CD4-positive, alpha-beta memory T cell (primary cell): ENCODE results near the gene INSL4. TPM values are rescaled to one million over a fixed set of nuclear protein-coding genes. Genes with fewer than 3 reads are reported as not detected.

Source experiments
- CTCF ChIA-PET: fragments of 350-600 bp; sonication (Branson Sonifier 250); formaldehyde crosslinking; loops from one replicate; lab custom pipeline; 2021; ENCODE audit warnings: inconsistent platforms; ENCODE audit not compliant: partially characterized antibody; lab: Charles Lee
- POLR2A ChIA-PET: fragments of 350-600 bp; sonication (Branson Sonifier 250); formaldehyde crosslinking; loops from one replicate; lab custom pipeline; 2021; ENCODE audit not compliant: partially characterized antibody; lab: Charles Lee
- DNase-seq, 5 donors: peaks; one replicate each; pipeline versions ENCODE4 v3.0.0 to v3.0.0-alpha.2; 2020 to 2022; ENCODE audit warnings: mixed read lengths in 1 of 5
- H3K27ac ChIP-seq: one replicate; pipeline ENCODE4 v1.7.0; 2013; ENCODE audit warnings: low read depth, low read length
- H3K27me3 ChIP-seq: 2 replicates; pipeline ENCODE4 v1.7.0; 2013; ENCODE audit warnings: mild to moderate bottlenecking, low read length, moderate library complexity; ENCODE audit not compliant: insufficient read depth
- H3K36me3 ChIP-seq: 2 replicates; pipeline ENCODE4 v1.7.0; 2013; ENCODE audit warnings: mild to moderate bottlenecking, low read length, moderate library complexity; ENCODE audit not compliant: insufficient read depth
- H3K4me1 ChIP-seq: 2 replicates; pipeline ENCODE4 v1.7.0; 2013; ENCODE audit warnings: mild to moderate bottlenecking, low read length, moderate library complexity; ENCODE audit not compliant: insufficient read depth
- H3K4me3 ChIP-seq, 2 donors: one replicate each; pipeline ENCODE4 v1.7.0; 2013; ENCODE audit warnings: low read length in 2 of 2, mild to moderate bottlenecking in 1 of 2
- H3K9me3 ChIP-seq, 2 donors: one replicate each; pipeline ENCODE4 v1.7.0; 2013; ENCODE audit warnings: low read length in 2 of 2, control low read depth in 1 of 2; ENCODE audit not compliant: control insufficient read depth in 1 of 2
- H3K27ac Mint-ChIP-seq, 7 donors: one replicate each; pipeline ENCODE4 v1.8.0; 2020 to 2021; ENCODE audit warnings: mixed read lengths in 7 of 7, mild to moderate bottlenecking in 6 of 7, inconsistent platforms in 3 of 7, moderate library complexity in 3 of 7
- H3K27me3 Mint-ChIP-seq, 2 donors: one replicate each; pipeline ENCODE4 v1.8.0; 2020 to 2021; ENCODE audit warnings: mixed read lengths in 2 of 2
- H3K36me3 Mint-ChIP-seq, 2 donors: one replicate each; pipeline ENCODE4 v1.8.0; 2020 to 2021; ENCODE audit warnings: mixed read lengths in 2 of 2, inconsistent platforms in 1 of 2, mild to moderate bottlenecking in 1 of 2
- H3K4me1 Mint-ChIP-seq, 4 donors: one replicate each; pipeline ENCODE4 v1.8.0; 2020 to 2021; ENCODE audit warnings: mixed read lengths in 4 of 4, mild to moderate bottlenecking in 1 of 4
- H3K4me3 Mint-ChIP-seq, 8 donors: one replicate each; pipeline ENCODE4 v1.8.0; 2020 to 2021; ENCODE audit warnings: mixed read lengths in 8 of 8, mild to moderate bottlenecking in 7 of 8, moderate library complexity in 6 of 8, inconsistent platforms in 3 of 8
- H3K9me3 Mint-ChIP-seq, 8 donors: one replicate each; pipeline ENCODE4 v1.8.0; 2020 to 2021; ENCODE audit warnings: mixed read lengths in 8 of 8, mild to moderate bottlenecking in 5 of 8, inconsistent platforms in 3 of 8, moderate library complexity in 1 of 8
- intact Hi-C: fragments of 100-400 bp; cut with micrococcal nuclease; formaldehyde crosslinking; loops from one replicate; pipeline ENCODE4 v1.15.1; 2023
- polyA plus RNA-seq, 2 donors: library from polyadenylated mRNA; unstranded; fragments of 300-500 nt; fragmentation: Illumina TruSeq; gene quantifications; one replicate each; pipeline ENCODE4 v1.2.3, GENCODE V29; 2021
- total RNA-seq, 2 experiments: library from RNA; stranded (reverse); gene quantifications; one replicate each; pipeline ENCODE4 v1.2.3, GENCODE V29; 2021

The INSL4 gene
- total and polyA plus RNA-seq, 4 experiments from 2014 or later: not detected

- intact Hi-C loops: no loop called here
- Mint-ChIP-seq H3K4me3 (no peak overlapping the region), H3K4me1 (no peaks in the 10 kb centered on the region), H3K27ac (no peak overlapping the region), H3K9me3 (peaks cover 0 to 6% (median 0%) of the 10 kb centered on the region in 8 donors), H3K36me3 (no peaks in the 10 kb centered on the region), H3K27me3 (no peaks in the 10 kb centered on the region)
- Histone ChIP-seq H3K4me1 (no peaks in the 10 kb centered on the region), H3K4me3 (no peak overlapping the region), H3K36me3 (no peaks in the 10 kb centered on the region), H3K27ac (no peak overlapping the region), H3K9me3 (no peaks in the 10 kb centered on the region), H3K27me3 (no peaks in the 10 kb centered on the region)
- CTCF ChIA-PET: interaction anchor here (0.9 to 1.4 kb wide), 2 partner anchors 250 to 397 kb away, joined by 3 to 4 read pairs; no protein-coding TSS in a partner anchor
- POLR2A ChIA-PET: no interaction called here
- DNase-seq: no peak
Measured at GRCh38 chr9:5193345-5193744, 37.9 kb upstream of the INSL4 start.

GRCh38 chr9:5195463-5195862 is 35.8 kb upstream of the INSL4 start:
- CTCF ChIA-PET: interaction anchor here (1.6 to 2.3 kb wide), 3 partner anchors 9 to 405 kb away, joined by 5 to 14 read pairs (median 10); partner anchors contain the start of genes CD274 and INSL6
- intact Hi-C loops: no loop called here
- H3K4me3 ChIP-seq: no peak overlapping the region
- H3K27ac Mint-ChIP-seq: no peak overlapping the region
- no peaks in the 10 kb centered on the region for H3K36me3 ChIP-seq
- no peak for DNase-seq
- H3K27me3 ChIP-seq: no peaks in the 10 kb centered on the region
- peaks cover 3% of the 10 kb centered on the region in 2 donors for H3K27me3 Mint-ChIP-seq
- POLR2A ChIA-PET: no interaction called here
- H3K27ac ChIP-seq: no peak overlapping the region
- no peaks in the 10 kb centered on the region for H3K4me1 ChIP-seq
- no peaks in the 10 kb centered on the region for H3K4me1 Mint-ChIP-seq
- no peaks in the 10 kb centered on the region for H3K9me3 ChIP-seq
- H3K9me3 Mint-ChIP-seq: peaks cover 0 to 13% (median 3%) of the 10 kb centered on the region in 8 donors
- no peaks in the 10 kb centered on the region for H3K36me3 Mint-ChIP-seq
- H3K4me3 Mint-ChIP-seq: no peak overlapping the region

- H3K36me3 Mint-ChIP-seq: peaks cover 2 to 5% of the 10 kb centered on the region in 2 donors
- peaks cover 0 to 2% (median 0%) of the 10 kb centered on the region in 4 donors for H3K4me1 Mint-ChIP-seq
- Histone ChIP-seq H3K36me3 (no peaks in the 10 kb centered on the region), H3K4me3 (no peak overlapping the region), H3K9me3 (no peaks in the 10 kb centered on the region), H3K4me1 (no peaks in the 10 kb centered on the region), H3K27me3 (no peaks in the 10 kb centered on the region), H3K27ac (no peak overlapping the region)
- CTCF ChIA-PET: no interaction called here
- peaks cover 5% of the 10 kb centered on the region in 2 donors for H3K27me3 Mint-ChIP-seq
- peak overlapping the region in 1 of 7 donors; percentile 84 for H3K27ac Mint-ChIP-seq
- intact Hi-C loops: no loop called here
- no peak for DNase-seq
- no peak overlapping the region for H3K4me3 Mint-ChIP-seq
- POLR2A ChIA-PET: no interaction called here
- peaks cover under 1 to 11% (median 6%) of the 10 kb centered on the region in 8 donors for H3K9me3 Mint-ChIP-seq
Measured at GRCh38 chr9:5205071-5205470, 26.1 kb upstream of the INSL4 start.

- Histone ChIP-seq H3K4me1 (no peaks in the 10 kb centered on the region), H3K27ac (no peak overlapping the region), H3K27me3 (no peaks in the 10 kb centered on the region), H3K4me3 (no peak overlapping the region), H3K36me3 (no peaks in the 10 kb centered on the region), H3K9me3 (no peaks in the 10 kb centered on the region)
- Mint-ChIP-seq H3K4me3 (no peak overlapping the region), H3K27me3 (peaks cover 4 to 9% of the 10 kb centered on the region in 2 donors), H3K4me1 (no peaks in the 10 kb centered on the region), H3K9me3 (peaks cover 0 to 6% (median under 1%) of the 10 kb centered on the region in 8 donors), H3K36me3 (no peaks in the 10 kb centered on the region), H3K27ac (no peak overlapping the region)
- intact Hi-C loops: no loop called here
- ChIA-PET CTCF (no interaction called here), POLR2A (no interaction called here)
- DNase-seq: no peak
Measured at GRCh38 chr9:5230554-5230953, 665 bp upstream of the INSL4 start.

- peak overlapping the region in 2 of 7 donors; percentile 8 to 10 for H3K27ac Mint-ChIP-seq
- CTCF ChIA-PET: interaction anchor here (0.8 to 1.6 kb wide), 7 partner anchors 31 to 337 kb away, joined by 3 to 5 read pairs (median 3); no protein-coding TSS in a partner anchor
- POLR2A ChIA-PET: no interaction called here
Measured at GRCh38 chr9:5263351-5264218, 32.4 kb downstream of the INSL4 start.

GRCh38 chr9:5264219-5264595 is 33.0 kb downstream of the INSL4 start:
- Mint-ChIP-seq H3K4me3 (no peak overlapping the region), H3K27me3 (no peaks in the 10 kb centered on the region), H3K4me1 (peaks cover 7 to 18% (median 14%) of the 10 kb centered on the region in 4 donors), H3K9me3 (peaks cover 0 to 11% (median 6%) of the 10 kb centered on the region in 8 donors), H3K36me3 (no peaks in the 10 kb centered on the region), H3K27ac (no peak overlapping the region)
- Histone ChIP-seq H3K27ac (no peak overlapping the region), H3K27me3 (no peaks in the 10 kb centered on the region), H3K4me3 (no peak overlapping the region), H3K4me1 (no peaks in the 10 kb centered on the region), H3K36me3 (no peaks in the 10 kb centered on the region), H3K9me3 (no peaks in the 10 kb centered on the region)
- POLR2A ChIA-PET: no interaction called here
- DNase-seq: no peak
- CTCF ChIA-PET: interaction anchor here (1.4 to 1.6 kb wide), 2 partner anchors 32 to 63 kb away, joined by 4 to 5 read pairs; no protein-coding TSS in a partner anchor
- intact Hi-C loops: no loop called here

More at GRCh38 chr9:5263351-5264218, 32.4 kb downstream of the INSL4 start:
- peaks cover 0 to 11% (median 9%) of the 10 kb centered on the region in 8 donors for H3K9me3 Mint-ChIP-seq
- peak in 2 of 5 donors; percentile 7 for DNase-seq
- H3K27me3 ChIP-seq: no peaks in the 10 kb centered on the region
- H3K4me1 ChIP-seq: no peaks in the 10 kb centered on the region
- no peaks in the 10 kb centered on the region for H3K27me3 Mint-ChIP-seq
- no peak overlapping the region for H3K4me3 ChIP-seq
- H3K27ac ChIP-seq: no peak overlapping the region
- H3K36me3 ChIP-seq: no peaks in the 10 kb centered on the region
- H3K4me3 Mint-ChIP-seq: peak overlapping the region in 3 of 8 donors; percentile 10 to 35 (median 17)
- H3K9me3 ChIP-seq: no peaks in the 10 kb centered on the region
- intact Hi-C loops: loop anchor here (1.0 kb wide), 1 partner anchor 162 kb away; no protein-coding TSS in a partner anchor
- H3K4me1 Mint-ChIP-seq: peaks cover 7 to 18% (median 14%) of the 10 kb centered on the region in 4 donors
- no peaks in the 10 kb centered on the region for H3K36me3 Mint-ChIP-seq

- H3K9me3 ChIP-seq: no peaks in the 10 kb centered on the region
- Mint-ChIP-seq H3K27ac (no peak overlapping the region), H3K9me3 (no peaks in the 10 kb centered on the region), H3K4me1 (peaks cover 7 to 18% (median 14%) of the 10 kb centered on the region in 4 donors), H3K36me3 (no peaks in the 10 kb centered on the region), H3K27me3 (no peaks in the 10 kb centered on the region), H3K4me3 (no peak overlapping the region)
- intact Hi-C loops: no loop called here
- POLR2A ChIA-PET: no interaction called here
- H3K4me1 ChIP-seq: no peaks in the 10 kb centered on the region
- CTCF ChIA-PET: no interaction called here
- no peak overlapping the region for H3K4me3 ChIP-seq
- no peak for DNase-seq
- H3K27me3 ChIP-seq: no peaks in the 10 kb centered on the region
- H3K27ac ChIP-seq: no peak overlapping the region
- H3K36me3 ChIP-seq: no peaks in the 10 kb centered on the region
Measured at GRCh38 chr9:5265939-5266338, 34.7 kb downstream of the INSL4 start.
